NB4 (cell line): Measurements from ENCODE around the gene KIF13A.

Experiments used
- MYC ChIP-seq: IDR thresholded peaks from 2 replicates; pipeline ENCODE4 v1.6.1; 2011; ENCODE audit warnings: low read depth, low read length
- TF ChIP-seq, protein P1 (sequence below): IDR thresholded peaks from one replicate; pipeline ENCODE4 v1.5.1; 2012; ENCODE audit warnings: low read depth, low read length

DNA sequence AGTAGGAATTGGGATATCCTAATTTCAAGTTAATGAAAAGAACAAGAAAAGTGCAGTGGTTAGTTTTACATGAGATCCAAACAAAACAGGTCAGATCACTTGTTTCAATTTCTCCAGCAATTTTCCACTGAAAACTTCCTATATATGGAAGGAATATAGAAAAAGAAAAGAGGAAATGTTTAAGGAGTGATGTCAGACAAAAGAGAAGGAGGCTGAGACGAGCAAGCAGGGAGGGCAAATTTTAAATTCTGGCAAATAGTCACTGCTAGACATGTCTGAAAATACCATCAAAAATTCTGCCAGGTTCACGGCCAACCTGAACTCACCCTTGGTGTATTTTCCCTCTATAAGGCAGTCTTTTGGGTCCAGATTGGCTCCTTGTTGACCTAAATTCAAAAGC lies 271.2 kb downstream of the KIF13A start:
- TF ChIP-seq MYC: no peak
- TF ChIP-seq, protein P1, sequence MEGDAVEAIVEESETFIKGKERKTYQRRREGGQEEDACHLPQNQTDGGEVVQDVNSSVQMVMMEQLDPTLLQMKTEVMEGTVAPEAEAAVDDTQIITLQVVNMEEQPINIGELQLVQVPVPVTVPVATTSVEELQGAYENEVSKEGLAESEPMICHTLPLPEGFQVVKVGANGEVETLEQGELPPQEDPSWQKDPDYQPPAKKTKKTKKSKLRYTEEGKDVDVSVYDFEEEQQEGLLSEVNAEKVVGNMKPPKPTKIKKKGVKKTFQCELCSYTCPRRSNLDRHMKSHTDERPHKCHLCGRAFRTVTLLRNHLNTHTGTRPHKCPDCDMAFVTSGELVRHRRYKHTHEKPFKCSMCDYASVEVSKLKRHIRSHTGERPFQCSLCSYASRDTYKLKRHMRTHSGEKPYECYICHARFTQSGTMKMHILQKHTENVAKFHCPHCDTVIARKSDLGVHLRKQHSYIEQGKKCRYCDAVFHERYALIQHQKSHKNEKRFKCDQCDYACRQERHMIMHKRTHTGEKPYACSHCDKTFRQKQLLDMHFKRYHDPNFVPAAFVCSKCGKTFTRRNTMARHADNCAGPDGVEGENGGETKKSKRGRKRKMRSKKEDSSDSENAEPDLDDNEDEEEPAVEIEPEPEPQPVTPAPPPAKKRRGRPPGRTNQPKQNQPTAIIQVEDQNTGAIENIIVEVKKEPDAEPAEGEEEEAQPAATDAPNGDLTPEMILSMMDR: no peak
